Left forelimb (tissue), 1 donor: ENCODE results near the gene RNU6-1.

Experiments
- DNase-seq: peaks from one replicate; pipeline ENCODE4 v3.0.0-alpha.2; 2018; ENCODE audit warnings: low spot score

RNU6-1 gene

DNA sequence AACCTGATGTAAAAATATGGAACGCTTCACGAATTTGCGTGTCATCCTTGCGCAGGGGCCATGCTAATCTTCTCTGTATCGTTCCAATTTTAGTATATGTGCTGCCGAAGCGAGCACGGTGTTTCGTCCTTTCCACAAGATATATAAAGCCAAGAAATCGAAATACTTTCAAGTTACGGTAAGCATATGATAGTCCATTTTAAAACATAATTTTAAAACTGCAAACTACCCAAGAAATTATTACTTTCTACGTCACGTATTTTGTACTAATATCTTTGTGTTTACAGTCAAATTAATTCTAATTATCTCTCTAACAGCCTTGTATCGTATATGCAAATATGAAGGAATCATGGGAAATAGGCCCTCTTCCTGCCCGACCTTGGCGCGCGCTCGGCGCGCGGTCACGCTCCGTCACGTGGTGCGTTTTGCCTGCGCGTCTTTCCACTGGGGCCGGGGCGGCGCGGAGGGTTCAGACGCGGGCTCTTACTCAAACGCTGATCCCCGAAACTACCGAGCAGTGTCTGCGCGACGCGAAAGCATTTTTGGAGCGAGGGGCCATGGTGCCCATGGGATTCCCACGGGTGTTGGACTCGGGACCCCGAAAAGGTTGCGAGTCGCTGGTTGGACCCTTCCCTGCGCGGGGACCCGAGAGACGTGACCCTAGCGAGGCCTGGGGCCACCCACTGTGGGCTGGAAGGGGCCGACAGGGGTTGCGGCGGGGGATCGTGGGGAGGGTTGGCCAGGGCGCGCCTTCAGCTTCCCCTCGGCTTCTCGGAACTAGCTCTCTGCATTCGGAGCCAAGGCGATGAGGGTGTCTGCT lies at the start of gene RNU6-1:
TSS of gene RNU6-1 (minus strand) at position 117 of the 820 bp plus-strand sequence.
- peak; percentile 95 for DNase-seq

DNA sequence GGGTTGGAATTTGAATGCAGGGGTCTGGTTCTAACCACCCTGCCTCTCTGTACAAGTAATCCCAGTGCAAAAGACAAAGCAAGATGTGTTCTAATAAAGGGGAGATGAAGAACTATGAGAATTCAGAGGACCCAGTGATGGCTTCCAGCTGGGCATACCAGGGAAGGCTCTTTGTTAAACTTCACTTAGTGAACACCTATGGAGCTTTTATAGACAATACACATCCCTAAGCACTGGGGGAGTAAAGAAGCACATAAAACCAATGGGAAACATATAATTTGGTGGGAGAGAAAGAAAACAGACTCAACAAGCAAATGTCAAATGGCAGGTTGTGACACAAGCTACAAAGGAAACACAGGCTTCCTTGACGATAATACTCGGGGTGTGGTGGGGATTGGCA lies 47.9 kb upstream of the RNU6-1 start:
- DNase-seq, result no peak

DNA sequence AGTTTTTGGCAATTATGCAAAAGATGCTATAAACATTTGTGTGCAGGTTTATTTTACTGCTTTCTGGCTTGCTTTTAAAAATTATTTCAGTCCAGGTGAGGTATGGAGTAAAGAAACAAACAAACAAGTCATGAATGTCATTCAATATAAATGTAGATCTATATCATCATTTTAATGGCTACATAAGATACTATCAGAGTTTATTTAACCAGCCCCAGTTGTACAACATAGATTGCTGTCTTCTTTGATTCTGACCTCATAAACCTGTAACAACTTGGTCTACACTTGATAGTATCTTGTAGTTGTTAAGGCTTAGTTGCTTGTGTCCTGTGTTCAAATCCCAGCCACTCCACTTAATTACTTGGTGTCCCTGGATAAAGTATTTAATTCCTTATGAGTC lies 46.0 kb upstream of the RNU6-1 start:
- no peak for DNase-seq

DNA sequence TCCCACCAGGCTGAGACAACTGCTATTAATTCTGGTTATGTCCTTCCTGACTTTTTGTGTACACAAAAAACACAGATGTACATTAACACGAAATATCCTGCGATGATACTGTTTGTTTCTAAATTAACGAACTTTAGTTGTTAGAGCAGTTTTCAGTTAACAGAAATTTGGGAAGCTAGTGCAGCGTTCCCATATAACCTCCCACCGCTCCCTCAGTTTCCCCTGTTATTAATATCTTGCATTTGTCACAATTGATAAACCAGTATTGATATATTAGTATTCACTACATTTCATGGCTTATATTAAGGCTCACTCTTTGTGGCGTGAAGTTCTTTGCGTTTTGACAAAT lies 45.3 kb upstream of the RNU6-1 start:
- no peak for DNase-seq

DNA sequence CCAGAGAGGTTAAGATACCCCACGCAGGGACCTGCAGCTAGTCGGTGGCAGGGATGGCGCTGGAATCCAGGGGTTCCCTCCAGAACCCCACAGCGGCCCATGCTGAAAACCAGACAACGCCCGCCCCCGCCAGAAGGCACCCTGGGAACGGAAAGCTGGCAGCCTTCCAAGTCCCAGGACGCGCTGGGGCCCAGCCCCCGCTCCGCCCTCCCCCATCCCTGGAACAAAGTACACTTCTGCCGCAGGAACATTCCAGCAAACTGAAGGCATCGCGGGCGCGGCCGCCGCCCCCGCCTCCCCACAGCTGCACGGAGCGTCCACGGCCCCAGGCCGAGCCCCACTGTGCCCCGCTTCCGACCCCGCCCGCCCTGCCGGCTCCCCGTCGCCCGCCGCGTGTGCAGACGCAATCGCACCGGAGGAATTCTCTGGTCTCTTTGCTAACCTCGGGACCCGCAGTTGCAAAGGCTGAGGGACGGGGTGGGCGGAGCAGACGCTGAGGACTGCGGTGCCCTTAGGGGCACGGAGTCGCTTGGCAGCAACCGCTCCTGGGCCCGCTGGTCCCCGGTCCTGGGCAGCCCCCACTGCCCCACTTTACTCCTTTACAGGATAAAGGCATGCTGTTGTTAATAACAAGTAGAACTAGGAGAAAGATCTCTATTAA lies 44.8 kb upstream of the RNU6-1 start:
- DNase-seq, result peak; percentile 86

DNA sequence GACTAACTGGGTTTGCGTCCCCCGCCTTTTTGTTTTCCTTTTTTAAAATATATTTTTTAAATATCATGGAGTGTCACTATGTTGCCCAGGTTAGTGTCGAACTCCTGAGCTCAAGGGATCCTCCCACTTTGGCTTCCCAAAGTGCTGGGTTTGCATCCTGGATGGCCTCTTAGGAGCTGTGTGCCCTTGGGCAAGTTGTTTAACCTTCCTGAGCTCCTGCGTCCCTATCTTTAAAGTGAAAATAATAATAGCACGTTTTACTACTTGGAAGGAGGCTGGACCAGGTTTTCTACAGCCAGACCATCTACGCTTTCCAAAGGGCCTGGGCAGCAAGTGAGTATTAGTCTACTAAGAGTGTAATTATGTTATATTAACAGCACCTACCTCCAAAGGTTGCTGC lies 44.2 kb upstream of the RNU6-1 start:
- no peak for DNase-seq

DNA sequence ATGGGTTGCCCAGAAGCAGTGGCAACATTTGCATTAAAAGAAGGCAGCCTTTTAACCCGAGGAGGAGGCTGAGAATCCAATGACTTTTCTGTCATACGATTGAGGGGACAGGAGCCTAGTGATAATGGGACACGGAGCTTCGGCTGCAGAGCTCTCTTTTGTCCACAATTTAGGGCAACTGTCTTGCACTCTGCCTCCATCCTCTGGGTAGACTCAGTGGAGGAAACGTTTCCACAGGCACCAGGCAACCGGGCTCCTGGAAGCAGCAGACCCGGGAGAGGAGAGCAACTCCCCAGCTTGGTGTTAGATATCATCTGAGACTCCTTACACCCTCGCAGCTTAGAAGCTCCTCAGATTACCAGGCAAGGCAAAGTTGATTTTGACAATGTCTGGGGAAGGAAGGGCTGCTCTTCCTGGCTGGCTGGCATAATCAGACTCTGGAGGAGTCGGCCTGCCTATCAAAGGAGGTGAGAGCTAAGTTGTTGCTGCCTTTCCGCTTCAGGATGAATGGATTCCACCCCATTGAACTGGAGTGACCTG lies 43.5 kb upstream of the RNU6-1 start:
- DNase-seq, result no peak

DNA sequence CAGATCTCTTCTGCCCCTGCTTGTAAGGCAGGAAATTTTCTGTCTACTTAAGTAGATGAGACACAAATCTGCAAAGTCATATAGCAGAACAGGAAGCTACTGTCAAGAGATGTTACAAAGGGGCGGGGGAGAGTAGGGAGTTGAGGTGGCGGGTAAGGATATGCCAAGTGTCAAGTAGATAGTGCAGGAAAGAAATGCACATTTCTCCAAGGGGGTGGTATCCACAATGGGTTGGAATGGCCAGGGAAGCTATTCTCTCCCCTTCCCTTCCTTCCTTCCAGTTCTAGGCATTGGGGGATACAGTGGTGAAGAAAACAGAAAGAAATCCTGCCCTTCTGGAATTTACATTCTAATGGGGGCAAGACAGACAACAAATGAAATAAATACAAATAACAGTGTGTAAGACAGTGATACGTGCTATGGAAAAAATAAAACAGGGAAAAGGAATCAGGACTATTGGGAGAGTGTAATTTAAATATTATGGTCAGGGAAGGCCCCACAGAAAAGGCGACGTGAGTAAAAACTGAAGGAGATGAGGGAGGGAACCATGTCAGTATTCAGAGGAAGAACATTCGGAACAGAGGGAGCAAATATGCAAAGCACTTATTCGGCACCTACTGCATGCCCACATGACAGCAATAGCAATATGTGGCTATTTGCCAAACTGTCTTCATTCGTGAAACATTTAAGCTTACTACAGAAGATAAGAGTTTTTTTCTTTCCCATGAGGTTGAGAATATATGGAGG lies 42.8 kb upstream of the RNU6-1 start:
- DNase-seq, result no peak

DNA sequence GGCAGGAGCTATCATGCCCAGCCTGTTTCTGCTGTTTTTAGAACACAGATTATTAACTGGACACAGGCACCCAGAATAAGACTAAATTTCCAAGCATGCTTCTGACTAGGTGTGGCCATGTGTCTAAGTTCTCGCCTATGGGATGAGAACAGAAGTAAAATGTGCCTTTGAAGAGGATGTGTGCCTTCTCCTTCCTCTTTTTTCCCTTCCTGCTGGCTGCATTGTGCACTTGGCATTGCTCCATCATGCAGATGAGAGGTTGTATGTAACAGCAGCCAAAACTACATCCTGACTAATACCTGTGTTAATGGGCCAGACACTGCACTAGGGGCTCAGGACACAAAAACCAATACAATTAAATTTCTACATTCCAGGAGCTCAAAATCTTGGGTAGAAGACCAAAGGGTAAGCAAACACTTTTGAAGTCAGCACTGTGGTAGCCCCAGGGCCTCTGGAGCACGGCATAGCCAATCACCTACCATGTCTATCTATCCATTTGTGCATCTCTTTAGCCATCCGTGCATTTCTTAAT lies 40.9 kb upstream of the RNU6-1 start:
- no peak for DNase-seq

DNA sequence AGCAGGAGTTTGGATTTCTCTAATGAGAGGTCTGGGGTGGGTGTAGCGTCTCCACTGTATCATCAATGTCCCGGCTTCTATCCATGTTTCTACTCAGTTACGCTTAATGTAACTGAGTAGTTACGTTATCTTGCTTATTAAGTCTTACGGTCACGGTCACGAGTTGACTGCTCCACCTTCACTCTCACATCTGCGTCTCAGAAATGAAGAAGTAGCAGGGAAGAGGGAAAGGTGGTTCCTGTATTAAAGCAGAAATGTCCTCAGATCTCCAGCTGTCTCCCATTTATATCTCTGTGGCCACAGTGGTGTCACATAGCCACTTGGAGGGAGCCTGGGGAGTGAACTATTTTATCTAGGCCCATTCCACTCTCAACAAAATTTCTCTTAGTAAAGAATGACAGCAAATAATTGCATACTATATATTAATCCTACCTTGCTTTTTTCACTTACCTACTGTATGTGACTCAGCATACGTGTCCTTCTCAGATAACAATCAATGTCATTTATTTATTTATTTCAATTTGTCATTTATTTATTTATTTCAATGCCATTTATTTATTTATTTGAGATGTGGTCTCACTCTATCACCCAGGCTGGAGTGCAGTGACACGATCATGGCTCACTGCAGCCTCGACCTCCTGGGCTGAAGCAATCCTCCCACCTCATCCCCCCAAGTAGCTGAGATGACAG lies 39.7 kb upstream of the RNU6-1 start:
- no peak for DNase-seq

DNA sequence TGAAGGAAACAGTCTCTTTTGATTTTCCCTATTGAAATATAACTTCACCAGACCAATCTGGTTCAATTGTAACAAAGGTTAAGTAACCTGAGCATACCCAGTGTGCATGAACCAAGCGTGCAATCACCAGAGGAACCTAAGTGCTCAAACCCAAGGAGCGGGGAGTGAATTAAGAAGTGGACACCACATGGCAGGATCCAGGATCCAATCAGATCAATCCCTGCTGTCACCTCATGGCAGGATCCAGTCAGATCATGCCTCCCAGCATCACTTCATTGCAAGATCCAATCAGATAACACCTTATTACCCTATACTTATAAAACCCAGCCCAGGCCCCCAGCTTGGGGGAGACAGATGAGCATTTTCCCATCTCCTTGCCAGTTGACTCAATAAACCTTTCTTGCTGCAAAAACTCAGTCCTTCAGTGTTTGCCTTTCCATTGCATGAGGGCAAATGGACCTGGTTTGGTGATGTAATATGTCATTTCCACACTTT lies 38.9 kb upstream of the RNU6-1 start:
- no peak for DNase-seq

DNA sequence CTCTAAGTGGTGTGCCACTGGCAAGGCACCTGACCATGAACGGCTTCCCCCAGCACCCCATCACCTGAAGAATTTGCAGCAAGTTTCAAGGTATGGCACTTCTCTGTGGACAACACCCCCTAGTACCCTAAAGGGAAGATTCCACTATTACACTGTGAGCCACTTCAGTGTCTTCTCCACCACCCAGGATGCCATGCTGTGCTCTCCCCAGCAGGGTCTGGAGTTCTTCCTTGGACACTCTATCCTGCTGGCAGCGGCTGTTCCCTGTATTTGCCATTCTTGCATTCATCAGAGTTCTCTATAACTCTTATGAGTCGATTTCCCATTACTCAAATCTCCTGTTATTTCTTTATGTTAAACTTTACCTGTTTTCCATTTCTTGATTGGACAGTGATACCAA lies 33.9 kb upstream of the RNU6-1 start:
- DNase-seq, result no peak

DNA sequence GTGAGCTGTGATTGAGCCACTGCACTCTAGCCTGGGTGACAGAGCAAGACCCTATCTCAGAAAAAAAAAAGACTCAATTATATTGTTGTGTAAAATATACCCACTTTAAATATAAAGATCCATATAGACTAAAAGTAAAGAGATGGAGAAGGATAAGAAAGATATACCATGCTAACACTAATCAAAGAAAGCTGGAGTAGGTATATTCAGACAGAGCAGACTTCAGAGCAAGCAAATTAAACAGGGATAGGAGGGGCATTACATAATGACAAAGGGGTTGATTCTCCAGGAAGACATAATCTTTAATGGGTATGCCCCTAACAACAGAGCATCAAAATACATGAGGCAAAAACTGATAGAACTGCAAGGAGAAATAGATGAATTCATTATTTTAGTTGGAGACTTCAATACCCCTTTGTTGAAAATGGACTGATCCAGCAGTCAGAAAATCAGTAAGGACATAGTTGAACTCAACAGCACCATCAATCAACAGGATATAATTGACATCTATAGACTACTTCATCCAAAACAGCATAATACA lies 31.1 kb upstream of the RNU6-1 start:
- no peak for DNase-seq

DNA sequence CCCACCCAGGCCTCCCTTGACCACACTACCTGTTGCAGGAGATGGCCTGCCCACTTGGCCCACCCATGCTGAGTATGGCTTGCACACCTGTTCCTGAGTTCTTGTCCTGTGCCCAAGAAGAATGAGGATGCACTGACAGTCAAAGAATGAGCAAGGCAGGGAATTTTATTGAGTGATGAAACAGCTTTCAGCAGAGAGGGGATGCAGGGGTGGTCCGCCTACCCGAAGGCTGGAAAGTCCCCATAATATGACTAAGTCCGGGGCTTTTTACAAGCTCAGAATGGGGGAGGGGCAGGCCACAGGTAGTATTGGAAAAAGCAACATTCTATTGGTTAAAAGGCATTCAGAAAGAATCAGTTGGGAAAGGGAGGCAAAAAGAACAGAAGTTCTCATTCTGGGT lies 29.9 kb upstream of the RNU6-1 start:
- no peak for DNase-seq

DNA sequence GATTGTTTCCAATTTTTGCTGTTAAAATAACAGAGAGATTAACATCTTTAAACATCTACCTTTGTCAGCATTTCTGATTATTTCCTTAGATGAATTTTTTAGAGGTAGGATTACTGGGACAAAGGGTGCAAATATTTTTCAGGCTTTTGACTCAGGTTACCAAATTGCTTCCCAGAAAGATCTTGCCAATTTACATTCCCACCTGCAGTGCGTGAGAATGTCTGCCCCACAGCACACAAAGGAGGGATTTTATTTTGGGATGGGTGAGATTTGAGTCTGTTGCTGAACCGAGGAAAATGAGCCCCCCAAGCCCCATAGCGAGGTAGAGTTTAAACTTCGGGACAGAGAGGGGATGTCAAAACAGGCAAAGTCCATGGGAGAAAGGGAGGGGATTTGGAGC lies 25.9 kb upstream of the RNU6-1 start:
- DNase-seq, result no peak

DNA sequence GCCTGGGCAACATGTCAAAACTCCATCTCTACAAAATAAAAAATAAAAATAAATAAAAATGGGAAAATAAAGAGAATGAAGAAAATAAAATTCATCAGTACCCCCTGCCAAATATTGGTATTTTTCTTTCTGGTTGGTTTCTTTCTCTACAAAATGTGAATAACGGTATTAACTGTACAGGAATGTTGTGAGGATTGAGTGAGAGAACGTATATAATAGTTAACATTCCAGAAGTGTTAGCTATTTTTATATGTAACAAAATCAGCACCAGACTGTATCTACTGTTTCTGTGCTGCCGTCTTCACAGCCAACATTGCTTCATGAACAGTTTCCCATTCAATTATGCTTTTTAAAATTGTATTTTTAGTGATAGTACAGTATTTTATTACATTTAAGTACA lies 25.5 kb upstream of the RNU6-1 start:
- DNase-seq, result no peak

DNA sequence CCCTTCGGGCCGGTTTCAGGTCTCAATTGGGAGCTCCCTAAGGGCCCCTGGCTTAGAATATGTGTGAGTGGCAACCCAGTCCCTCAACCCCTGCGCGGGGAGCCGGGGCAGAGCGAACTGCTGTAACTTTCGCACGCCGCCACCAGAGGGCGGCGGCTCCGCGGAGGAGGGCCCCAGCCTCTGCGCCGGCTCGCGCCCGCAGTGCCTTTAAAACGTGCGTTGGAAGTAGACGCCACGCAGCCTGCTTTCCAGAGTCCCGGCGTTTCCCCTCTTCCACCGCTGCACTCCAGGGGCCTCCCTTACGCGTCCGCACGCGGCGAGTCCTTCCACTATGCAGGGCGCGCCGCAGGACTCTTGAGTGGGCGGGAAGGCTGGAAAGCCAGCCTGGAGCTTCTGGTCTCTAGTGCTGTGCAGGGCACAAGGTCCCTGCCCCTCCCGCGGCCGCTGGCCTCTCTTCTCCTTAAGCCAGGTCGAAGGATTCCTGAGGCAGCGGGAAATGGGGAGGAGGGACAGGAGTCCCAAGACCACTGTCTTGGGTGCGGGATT lies 23.7 kb upstream of the RNU6-1 start:
- DNase-seq, result peak; percentile 89

DNA sequence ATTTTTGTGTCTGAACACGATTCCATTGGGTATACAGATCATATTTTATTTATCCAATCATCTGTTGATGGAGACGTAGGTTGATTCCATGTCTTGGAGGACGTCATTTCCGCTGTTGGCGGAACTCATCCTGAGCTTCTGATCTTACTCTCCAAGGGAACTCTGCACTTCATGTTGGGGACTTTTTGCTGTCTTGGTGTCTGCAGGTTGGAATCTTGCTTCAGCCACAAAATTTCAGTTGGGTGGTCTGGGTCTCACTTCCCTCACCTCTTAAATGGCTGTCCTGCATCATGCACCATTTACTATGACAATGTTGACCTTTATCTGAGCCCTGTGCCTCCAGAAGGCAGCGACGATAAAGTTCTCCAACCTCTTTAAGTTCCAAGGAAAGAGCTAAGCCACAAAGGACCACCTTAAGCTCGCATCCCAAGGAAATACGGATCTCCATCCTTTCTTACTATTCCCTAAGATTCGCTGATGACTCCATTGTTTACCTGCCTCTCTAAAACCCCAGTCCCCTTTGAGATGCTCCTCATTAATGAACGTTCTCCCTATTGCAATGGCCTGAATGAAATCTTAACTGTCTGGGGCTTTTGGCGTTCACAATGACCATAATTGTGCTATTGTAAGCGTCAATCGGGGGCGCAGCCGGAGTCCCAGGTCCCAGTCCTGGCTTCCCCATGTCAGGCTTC lies 23.1 kb upstream of the RNU6-1 start:
- DNase-seq, result no peak

DNA sequence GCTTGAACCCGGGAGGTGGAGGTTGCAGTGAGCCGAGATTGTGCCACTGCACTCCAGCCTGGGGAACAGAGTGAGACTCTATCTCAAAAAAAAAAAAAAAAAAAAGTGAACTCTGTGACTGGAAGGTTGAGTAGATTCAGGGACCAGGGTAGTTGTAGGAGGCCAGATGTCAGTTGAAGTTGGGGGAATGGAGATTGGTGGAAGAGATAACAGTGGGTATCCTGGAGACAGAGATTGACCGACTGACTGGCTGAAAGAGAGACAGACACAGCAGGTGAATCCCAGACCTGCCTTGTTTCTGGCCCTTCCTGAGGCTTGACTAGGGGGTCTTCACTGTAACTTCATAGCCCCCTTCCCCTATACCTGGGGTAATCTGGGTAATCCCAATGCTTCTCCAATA lies 22.1 kb upstream of the RNU6-1 start:
- no peak for DNase-seq

DNA sequence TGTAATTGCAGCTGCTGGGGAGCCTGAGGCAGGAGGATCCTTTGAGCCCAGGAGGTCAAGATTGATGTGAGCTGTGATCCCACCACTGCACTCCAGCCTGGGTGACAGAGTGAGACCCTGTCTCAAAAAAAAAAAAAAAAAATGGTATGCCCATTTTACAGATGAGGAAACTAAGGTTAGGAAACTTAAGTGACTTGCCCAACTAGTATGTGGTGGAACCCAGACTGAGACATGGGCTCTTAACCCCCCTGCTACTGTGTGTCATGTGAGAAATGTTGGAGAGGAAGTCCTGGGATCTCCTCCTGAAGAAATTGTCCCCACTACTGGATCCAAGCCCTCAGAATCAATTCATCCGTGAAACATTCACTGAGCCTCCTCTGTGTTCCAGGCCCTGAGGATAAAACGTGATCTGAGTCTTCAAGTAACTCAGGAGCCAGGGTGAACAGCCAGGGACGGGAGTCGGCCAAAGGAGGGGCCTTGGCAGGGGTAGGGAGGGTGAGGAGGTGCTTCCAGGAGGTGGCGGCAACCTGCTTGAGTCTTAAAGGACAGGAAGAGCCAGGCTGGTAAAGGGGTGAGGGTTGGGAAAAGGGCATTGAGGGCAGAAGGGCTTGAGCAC lies 19.6 kb upstream of the RNU6-1 start:
- DNase-seq, result no peak
